ENCODE results near the gene FLRT1. TPM values are rescaled to one million over a fixed set of nuclear protein-coding genes. Genes with fewer than 3 reads are reported as not detected.

The FLRT1 gene
- total and polyA plus RNA-seq, 4 donors = 0.02 to 0.32 (median 0.05) TPM; not detected in 1

DNA sequence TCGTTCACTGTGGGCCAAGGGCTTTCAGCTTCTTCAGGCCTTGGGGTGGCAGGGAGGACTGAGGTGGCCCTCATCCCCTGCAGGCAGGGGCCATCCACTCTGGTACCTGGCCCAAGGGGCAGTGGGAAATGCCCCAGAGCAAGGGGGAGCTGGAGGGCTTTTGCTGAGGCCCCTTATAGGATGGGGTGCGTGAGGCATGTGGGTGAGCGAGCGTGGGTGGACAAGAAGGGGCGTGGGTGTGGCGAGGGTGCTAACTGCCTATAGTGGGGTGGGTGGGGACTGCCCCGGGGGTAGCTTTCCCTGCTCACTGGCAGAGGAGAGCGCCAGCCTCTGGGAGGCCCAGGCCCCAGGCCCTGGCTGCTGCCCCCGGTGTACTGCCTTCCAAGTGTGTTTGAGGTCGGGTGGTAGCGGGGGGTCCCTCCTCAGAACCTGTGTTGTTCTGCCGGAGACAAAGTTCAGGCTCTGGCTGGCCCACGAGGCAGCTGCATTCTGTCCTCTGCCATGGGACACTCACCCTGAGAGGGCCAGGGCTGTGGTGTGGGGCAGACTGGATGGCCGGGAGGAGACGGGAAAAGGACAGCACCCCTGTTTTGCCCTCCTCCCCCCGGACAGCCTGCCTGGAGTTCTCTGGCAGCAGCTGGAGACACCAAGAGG lies 3.4 kb downstream of the FLRT1 start:
- H3K27ac ChIP-seq (ENCODE audit: low read depth in 1 of 2, low read length in 2 of 2) = no peak overlapping the region

GRCh38 chr11:64040684-64041322 lies 5.1 kb downstream of the FLRT1 start:
- H3K27ac ChIP-seq (ENCODE audit: low read depth in 1 of 2, low read length in 2 of 2) = no peak overlapping the region
- H3K36me3 ChIP-seq (ENCODE audit: control insufficient read depth in 4 of 4, insufficient read depth in 3 of 4, low read depth in 1 of 4, low read length in 3 of 4) = no peaks in the 10 kb centered on the region
- no peak overlapping the region for H3K4me3 ChIP-seq (ENCODE audit: low read depth in 1 of 3, low read length in 3 of 3)
- peaks cover 2 to 16% (median 9%) of the 10 kb centered on the region in 4 donors for H3K4me1 ChIP-seq (ENCODE audit: control insufficient read depth in 4 of 4, insufficient read depth in 4 of 4, low read length in 3 of 4)
- TF ChIP-seq HNF4A (conservative IDR thresholded peaks at IDR 0.05) = no peak
- peak in 1 of 2 donors; percentile 48 for TF ChIP-seq RAD21 (IDR thresholded peaks at IDR 0.05)
- TF ChIP-seq HNF4G (IDR thresholded peaks at IDR 0.05) = no peak
- peak; percentile 35 for TF ChIP-seq CTCF (IDR thresholded peaks at IDR 0.05; ENCODE audit: low read depth, low read length, missing input control)
- no peak for TF ChIP-seq JUND (IDR thresholded peaks at IDR 0.05)
- no peak for TF ChIP-seq REST (IDR thresholded peaks at IDR 0.05)
- TF ChIP-seq EGR1 (IDR thresholded peaks at IDR 0.05; ENCODE audit: low read depth in 2 of 2) = no peak
- no peaks in the 10 kb centered on the region for H3K9me3 ChIP-seq (ENCODE audit: control insufficient read depth in 4 of 4, low read length in 3 of 4)
- H3K27me3 ChIP-seq (ENCODE audit: control insufficient read depth in 4 of 4, insufficient read depth in 4 of 4, low read length in 3 of 4) = peaks cover 0 to 3% (median 0%) of the 10 kb centered on the region in 4 donors
- no peak for DNase-seq (ENCODE audit: low spot score)
- no peak overlapping the region for H3K9ac ChIP-seq (ENCODE audit: low read depth in 1 of 2, low read length in 2 of 2)
- WGBS = 78% methylated on average over 20 of the region's 20 CpGs

More for the DNA sequence above, 3.4 kb downstream of the FLRT1 start:
- H3K4me1 ChIP-seq (ENCODE audit: control insufficient read depth in 4 of 4, insufficient read depth in 4 of 4, low read length in 3 of 4) = peaks cover 3 to 20% (median 11%) of the 10 kb centered on the region in 4 donors
- DNase-seq (ENCODE audit: low spot score) = no peak
- 89% methylated on average over 16 of the region's 16 CpGs for WGBS
- no peaks in the 10 kb centered on the region for H3K36me3 ChIP-seq (ENCODE audit: control insufficient read depth in 4 of 4, insufficient read depth in 3 of 4, low read depth in 1 of 4, low read length in 3 of 4)
- H3K9me3 ChIP-seq (ENCODE audit: control insufficient read depth in 4 of 4, low read length in 3 of 4) = no peaks in the 10 kb centered on the region
- TF ChIP-seq MAX (IDR thresholded peaks at IDR 0.05) (no peak), ATF3 (IDR thresholded peaks at IDR 0.05) (no peak)
- TF ChIP-seq, protein P1, sequence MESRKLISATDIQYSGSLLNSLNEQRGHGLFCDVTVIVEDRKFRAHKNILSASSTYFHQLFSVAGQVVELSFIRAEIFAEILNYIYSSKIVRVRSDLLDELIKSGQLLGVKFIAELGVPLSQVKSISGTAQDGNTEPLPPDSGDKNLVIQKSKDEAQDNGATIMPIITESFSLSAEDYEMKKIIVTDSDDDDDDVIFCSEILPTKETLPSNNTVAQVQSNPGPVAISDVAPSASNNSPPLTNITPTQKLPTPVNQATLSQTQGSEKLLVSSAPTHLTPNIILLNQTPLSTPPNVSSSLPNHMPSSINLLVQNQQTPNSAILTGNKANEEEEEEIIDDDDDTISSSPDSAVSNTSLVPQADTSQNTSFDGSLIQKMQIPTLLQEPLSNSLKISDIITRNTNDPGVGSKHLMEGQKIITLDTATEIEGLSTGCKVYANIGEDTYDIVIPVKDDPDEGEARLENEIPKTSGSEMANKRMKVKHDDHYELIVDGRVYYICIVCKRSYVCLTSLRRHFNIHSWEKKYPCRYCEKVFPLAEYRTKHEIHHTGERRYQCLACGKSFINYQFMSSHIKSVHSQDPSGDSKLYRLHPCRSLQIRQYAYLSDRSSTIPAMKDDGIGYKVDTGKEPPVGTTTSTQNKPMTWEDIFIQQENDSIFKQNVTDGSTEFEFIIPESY (IDR thresholded peaks at IDR 0.05) = no peak
- H3K27me3 ChIP-seq (ENCODE audit: control insufficient read depth in 4 of 4, insufficient read depth in 4 of 4, low read length in 3 of 4) = peaks cover 0 to 3% (median 0%) of the 10 kb centered on the region in 4 donors
- no peak overlapping the region for H3K4me3 ChIP-seq (ENCODE audit: low read depth in 1 of 3, low read length in 3 of 3)
- H3K9ac ChIP-seq (ENCODE audit: low read depth in 1 of 2, low read length in 2 of 2) = no peak overlapping the region
